ENCODE results near the gene DHCR24. TPM values are rescaled to one million over a fixed set of nuclear protein-coding genes. Genes with fewer than 3 reads are reported as not detected.

Gene DHCR24
- total RNA-seq, 4 donors from 2014 or later, result 299 to 488 (median 404) TPM

DNA sequence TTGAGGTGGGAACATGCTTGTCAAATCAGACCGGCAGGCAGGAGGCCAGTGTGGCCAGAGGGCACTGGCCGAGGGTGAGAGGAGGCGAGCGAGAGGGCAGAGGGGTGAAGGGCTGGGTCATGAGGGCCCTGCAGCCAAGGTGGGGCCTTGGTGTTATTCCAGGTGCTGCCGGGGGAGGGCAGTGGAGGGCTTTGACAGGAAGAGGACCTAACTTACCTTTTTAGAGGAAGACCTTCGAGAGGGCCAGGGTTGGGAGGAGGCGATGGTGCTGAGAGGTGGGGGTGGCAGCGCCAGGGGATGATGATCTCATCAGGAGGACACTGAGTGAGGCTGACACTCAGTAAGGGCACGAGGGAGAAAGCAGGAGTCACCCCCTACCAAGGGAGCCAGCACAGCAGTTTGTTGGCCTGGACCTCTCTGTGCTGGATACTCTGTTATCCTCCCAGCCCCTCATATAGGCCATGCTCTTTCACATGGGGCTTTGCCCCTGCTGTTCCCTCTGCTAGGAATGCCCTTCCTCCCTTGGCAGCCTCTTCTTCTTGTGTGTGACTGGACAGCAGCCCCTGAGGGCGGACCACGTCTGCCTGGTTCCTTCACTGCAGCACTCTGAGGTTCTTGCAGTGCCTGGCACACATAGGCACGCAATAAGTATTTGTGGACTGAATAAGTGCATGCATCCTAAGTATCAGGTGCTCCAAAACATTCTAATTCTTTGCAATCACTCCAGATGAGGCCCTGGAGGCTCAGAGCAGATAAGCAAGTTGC, 78.4 kb downstream of the DHCR24 start:
- no peak overlapping the region for H3K4me3 ChIP-seq (ENCODE audit: low read depth, poor library complexity, severe bottlenecking)
- WGBS, 2 donors, result 71 to 77% methylated on average over 12 of the region's 12 CpGs
- intact Hi-C loops (cut with DNase I; ENCODE audit: low total_unique reads), result no loop called here
- TF ChIP-seq POLR2A (IDR thresholded peaks at IDR 0.05), result no peak
- TF ChIP-seq, protein P1, sequence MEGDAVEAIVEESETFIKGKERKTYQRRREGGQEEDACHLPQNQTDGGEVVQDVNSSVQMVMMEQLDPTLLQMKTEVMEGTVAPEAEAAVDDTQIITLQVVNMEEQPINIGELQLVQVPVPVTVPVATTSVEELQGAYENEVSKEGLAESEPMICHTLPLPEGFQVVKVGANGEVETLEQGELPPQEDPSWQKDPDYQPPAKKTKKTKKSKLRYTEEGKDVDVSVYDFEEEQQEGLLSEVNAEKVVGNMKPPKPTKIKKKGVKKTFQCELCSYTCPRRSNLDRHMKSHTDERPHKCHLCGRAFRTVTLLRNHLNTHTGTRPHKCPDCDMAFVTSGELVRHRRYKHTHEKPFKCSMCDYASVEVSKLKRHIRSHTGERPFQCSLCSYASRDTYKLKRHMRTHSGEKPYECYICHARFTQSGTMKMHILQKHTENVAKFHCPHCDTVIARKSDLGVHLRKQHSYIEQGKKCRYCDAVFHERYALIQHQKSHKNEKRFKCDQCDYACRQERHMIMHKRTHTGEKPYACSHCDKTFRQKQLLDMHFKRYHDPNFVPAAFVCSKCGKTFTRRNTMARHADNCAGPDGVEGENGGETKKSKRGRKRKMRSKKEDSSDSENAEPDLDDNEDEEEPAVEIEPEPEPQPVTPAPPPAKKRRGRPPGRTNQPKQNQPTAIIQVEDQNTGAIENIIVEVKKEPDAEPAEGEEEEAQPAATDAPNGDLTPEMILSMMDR (IDR thresholded peaks at IDR 0.05), result no peak
- DNase-seq (ENCODE audit: low spot score in 2 of 2), result peak in 1 of 2 donors; percentile 61

DNA sequence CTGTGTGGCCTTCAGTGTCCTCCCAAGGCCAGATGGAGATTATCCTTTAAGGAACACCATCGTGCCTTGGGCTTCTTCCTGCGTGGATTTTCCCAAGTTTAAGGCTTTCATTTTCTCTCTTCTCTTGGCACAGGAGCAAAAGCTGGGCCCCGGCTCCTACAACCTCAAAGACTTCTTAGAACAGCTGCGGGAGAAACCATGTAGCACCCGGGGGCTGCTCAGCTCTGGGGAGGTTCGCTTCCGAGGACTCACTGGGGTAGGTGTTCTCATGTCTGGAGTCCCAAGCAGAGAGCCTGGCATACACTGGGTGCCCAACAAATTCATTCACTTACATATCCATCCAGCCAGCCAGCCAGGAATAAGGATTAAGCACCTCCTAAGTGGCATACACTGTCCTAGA, 79.2 kb downstream of the DHCR24 start:
- intact Hi-C loops (cut with DNase I; ENCODE audit: low total_unique reads), result no loop called here
- DNase-seq (ENCODE audit: low spot score in 2 of 2), result peak in 1 of 2 donors; percentile 60
- TF ChIP-seq, protein P1 (IDR thresholded peaks at IDR 0.05), result no peak
- TF ChIP-seq POLR2A (IDR thresholded peaks at IDR 0.05), result no peak

DNA sequence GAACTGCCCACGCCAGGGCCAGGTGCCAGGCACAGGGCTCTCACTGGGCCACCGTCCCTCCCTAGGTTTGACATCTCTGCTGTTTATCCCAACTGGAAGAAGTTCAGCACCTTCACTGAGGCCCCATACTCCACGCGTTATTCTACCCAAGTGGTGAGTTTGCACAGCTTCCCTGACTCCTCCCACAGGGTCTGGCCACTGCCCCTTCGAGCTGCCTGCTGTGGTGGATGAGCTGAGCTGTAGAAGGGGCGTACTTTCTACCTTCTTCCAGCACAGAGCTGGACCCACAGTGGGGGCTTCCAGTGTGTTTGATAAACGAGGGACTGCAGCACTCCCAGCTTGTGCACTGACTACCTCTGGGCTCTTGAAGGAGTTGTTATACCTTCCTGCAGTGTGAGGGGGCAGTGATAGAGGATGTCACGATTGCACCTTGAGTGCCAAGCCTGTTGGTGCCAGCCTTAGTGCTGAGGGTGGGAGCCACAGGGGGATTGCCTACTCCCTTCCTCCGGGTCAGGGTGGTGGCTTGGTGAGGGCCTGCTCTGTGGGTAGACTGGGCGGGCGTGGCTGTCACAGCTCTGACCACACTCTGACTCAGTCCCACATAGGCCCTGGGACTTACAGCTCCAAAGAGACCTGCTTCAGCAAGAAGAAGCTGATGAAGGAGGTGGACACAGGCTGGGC, 79.9 kb downstream of the DHCR24 start:
- intact Hi-C loops (cut with DNase I; ENCODE audit: low total_unique reads), result no loop called here
- no peak for TF ChIP-seq POLR2A (IDR thresholded peaks at IDR 0.05)
- TF ChIP-seq, protein P1 (IDR thresholded peaks at IDR 0.05), result no peak
- 64 to 77% methylated on average over 11 of the region's 11 CpGs for WGBS, 2 donors
- peak in 1 of 2 donors; percentile 79 for DNase-seq (ENCODE audit: low spot score in 2 of 2)
- H3K4me3 ChIP-seq (ENCODE audit: low read depth, poor library complexity, severe bottlenecking), result no peak overlapping the region

More for the DNA sequence above, 79.2 kb downstream of the DHCR24 start:
- 73 to 93% methylated on average over 7 of the region's 7 CpGs for WGBS, 2 donors
- no peak overlapping the region for H3K4me3 ChIP-seq (ENCODE audit: low read depth, poor library complexity, severe bottlenecking)

DNA sequence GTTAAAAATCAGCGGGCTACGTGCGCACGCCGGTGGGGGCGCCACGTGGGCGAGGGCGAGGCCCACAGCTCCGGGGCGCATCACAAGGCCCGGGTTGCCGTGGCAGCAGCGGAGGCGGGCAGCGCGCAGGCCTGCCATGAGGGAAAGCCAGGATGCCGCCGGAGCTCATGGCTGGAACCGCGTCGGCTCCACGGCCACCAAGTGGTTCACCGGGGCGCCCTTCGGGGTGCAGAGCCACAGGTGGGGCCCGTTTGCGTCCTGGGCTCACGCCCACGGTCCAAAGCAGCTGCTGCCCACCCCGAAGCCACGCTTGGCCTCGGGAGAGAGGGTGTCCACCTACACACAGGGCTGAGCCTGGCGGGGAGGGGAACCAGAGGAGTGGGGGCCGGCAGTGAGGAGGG, 81.0 kb downstream of the DHCR24 start:
- 69 to 77% methylated on average over 34 to 35 of the region's 35 CpGs for WGBS, 2 donors
- TF ChIP-seq, protein P1 (IDR thresholded peaks at IDR 0.05), result no peak
- no peak for TF ChIP-seq POLR2A (IDR thresholded peaks at IDR 0.05)
- intact Hi-C loops (cut with DNase I; ENCODE audit: low total_unique reads), result no loop called here
- peak in 1 of 2 donors; percentile 81 for DNase-seq (ENCODE audit: low spot score in 2 of 2)
- H3K4me3 ChIP-seq (ENCODE audit: low read depth, poor library complexity, severe bottlenecking), result no peak overlapping the region

DNA sequence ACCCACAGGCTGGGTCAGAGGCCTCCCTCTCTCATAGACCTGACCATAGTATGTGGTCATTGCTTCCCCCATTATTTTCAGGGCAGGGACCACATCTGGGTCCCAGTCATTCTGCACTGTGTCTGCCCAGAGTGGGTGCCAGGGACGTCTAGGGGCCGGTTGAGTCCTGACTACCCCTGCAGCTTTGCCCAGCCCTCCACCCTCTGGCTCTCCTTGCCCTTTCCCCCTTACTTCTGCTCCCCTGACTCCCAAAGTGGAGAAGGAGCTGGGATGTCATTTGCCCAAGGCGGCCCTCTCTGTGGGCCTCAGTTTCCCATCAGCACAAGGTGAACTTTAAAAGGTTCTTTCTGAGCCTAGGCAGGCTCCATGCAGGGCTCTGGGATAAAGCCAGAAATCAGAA, 81.5 kb downstream of the DHCR24 start:
- intact Hi-C loops (cut with DNase I; ENCODE audit: low total_unique reads), result no loop called here
- 89 to 93% methylated on average over 3 of the region's 3 CpGs for WGBS, 2 donors
- DNase-seq (ENCODE audit: low spot score in 2 of 2), result peak in 1 of 2 donors; percentile 57
- H3K4me3 ChIP-seq (ENCODE audit: low read depth, poor library complexity, severe bottlenecking), result no peak overlapping the region
- TF ChIP-seq, protein P1 (IDR thresholded peaks at IDR 0.05), result no peak
- no peak for TF ChIP-seq POLR2A (IDR thresholded peaks at IDR 0.05)

Measured in lower leg skin (tissue), 4 donors.